HTR-8/SVneo (cell line): Measurements from ENCODE around the gene LRRC32.

ENCODE experiments used
- DNase-seq: peaks from one replicate; pipeline ENCODE4 v3.0.0; 2011; ENCODE audit warnings: low spot score, mixed read lengths; ENCODE audit not compliant: insufficient read length
- FAIRE-seq: peaks from 2 replicates; lab custom pipeline; 2011; peaks lifted over from hg19 to GRCh38; lab: Jason Lieb, UNC

LRRC32 gene

DNA sequence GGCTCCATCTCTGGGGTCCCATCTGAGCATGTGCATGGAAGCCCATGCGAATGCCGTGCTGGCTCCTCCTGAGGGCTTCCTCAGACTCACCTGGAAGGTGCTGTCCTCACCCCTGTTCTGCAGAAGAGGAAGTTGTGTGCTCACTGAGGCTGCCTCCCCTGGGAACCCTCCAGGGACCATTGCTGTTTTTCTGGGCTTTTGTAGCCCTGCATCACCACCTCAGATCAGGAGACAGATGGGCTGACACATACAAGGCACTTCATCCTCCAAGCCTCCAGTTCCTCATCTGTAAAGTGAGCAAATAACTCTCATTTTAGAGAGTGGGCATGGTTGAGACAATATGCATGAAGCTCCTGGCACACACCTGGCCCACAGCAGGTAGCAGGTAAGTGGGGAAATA lies 12.1 kb upstream of the LRRC32 start:
- no peak for DNase-seq
- FAIRE-seq, result no peak

DNA sequence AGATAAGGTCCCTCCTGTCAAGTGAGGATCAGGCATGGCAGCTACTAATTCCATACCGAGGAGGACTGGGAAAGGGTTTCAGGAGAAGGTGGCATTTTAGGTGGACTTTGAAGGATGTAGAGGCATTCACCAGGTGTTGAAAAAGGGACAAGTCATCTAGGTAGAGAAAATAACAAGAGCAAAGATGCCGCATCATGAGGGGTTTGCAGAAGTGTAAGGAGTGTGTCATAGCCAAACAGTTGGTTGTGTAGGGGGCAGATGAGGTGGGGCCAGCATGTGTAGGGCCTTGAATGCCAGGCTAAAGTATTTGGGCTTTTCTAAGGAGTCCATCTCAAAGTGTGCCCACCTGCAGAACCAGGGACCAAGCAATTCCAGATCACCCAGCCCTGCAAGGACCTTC lies 11.6 kb upstream of the LRRC32 start:
- no peak for FAIRE-seq
- no peak for DNase-seq

DNA sequence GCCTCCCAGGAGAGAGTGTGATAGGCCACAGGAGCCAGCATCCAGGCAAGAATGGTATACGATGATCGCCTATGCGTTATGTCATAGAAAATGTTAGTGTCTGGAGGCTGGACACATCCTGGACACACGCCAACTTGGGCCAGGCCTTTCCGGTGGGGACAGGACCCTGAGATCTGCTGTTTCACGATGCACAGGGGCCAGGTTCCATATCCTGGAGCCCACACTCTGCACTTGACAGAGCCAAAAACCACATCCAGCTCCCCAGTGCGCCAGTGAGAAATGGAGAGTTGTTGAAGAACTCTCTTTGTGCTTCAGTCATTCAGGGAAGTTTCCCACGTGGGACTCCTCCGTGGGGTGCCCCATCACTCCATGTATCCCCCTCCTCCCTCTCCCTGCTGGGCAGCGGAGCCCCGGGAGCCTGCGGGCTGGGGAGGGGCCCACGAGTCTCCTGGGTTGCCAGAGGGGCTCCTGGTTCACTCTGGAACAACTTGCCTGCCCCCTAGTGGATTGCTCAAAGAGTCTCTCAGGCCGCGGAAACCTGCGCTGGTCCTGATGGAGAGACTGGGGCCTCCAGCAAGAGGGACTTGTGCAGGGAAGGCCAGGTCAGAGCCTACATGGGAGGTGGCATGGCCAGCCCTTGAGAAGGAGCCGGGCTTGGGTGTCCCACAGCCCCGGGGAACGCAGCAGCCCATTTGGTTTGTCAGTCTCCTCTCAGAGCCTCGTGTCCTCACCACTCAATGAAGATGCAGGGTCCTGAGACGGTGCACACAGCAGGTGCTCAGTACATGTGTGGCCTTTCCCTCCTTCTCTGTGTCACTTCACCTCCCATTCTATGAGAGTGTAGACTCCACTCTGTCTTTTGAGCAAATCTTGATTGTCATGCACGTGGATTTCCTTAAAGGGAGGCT lies 10.2 kb upstream of the LRRC32 start:
- peak; percentile 90 for DNase-seq
- FAIRE-seq, result no peak

DNA sequence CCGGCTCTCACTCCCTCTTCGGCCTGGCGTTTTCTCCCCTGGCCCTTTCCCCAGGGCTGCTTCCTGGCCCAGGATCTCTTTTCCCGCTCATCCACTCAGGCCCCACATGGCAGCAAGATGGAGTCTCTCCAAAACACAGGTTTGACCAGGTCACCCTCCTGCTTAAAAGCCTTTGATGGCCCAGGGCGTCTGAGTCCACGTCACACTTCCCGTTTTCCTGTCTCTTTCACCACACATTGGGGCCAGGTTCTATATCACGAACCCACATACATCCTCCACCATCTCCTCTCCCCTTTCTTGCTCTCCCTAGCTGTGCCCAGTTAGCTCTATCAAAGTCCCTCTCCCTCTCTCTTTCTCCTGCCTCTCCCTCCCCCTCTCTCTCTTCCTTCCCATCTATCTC lies 7.8 kb upstream of the LRRC32 start:
- DNase-seq (no peak), FAIRE-seq (no peak)

DNA sequence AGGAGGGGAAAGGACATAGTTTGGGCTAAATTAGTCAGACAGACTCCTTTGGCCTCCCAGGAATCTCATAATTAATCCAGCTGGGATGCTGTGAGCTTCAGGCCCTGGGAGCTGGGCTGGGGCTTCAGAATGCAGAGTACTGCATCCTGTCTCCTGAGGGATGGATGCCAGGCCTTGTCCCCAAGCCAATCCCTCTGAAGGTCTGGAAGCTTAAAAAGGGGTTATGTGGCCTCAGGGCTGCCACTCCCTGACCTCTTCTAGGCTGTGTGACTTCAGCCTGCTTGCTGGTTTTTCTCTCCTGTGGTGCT lies 6.9 kb upstream of the LRRC32 start:
- DNase-seq (no peak), FAIRE-seq (no peak)

- DNase-seq, result no peak
- FAIRE-seq, result peak; percentile 85
Measured at GRCh38 chr11:76676636-76677457, 6.3 kb upstream of the LRRC32 start.

GRCh38 chr11:76674517-76675400 lies 4.2 kb upstream of the LRRC32 start:
- DNase-seq (no peak), FAIRE-seq (no peak)

DNA sequence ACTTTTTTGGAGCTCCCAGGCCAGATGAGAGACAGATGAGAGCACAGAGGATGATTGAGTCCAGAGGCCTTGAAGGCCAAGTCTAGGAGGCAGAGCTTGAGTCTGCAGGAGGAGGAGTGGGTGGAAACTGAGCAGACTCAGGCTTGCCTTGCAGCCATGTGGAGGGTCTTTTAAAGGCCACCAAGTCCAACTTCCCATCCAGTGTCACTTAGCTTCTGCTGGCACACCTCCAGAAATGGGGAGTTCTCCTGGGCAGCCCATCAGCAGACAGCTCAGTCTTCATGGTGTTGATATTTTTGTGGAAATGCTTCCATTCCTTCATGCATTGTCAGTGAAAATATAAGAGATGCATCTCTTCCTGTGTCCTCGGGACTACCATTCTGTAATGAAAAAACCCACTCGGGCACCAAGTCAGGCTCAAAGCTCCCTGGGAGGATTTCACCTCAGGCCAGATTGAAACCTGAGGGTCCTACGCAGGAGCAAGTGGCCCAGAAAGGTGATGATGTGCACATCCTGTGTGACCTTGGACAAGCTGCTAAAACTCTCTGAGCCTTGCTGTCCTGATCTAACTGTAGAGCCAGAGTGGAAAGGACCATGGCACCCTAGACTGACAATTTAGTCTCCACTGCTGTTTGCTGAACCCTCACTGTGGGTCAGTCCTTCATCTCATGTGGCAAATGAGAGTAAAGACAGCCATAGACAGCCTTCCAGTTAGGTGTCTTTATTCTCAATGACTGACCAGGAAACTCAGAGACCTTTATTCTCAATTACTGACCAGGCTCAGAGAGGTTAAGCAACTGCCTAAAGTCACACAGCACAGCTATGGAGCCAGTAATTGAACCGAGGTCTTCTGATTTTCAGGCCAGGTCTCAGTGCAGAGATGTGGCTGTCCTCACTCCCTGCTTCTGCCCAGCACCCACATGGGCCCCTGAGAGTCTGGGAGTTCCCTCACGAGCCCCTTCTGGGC lies 2.9 kb upstream of the LRRC32 start:
- DNase-seq (no peak), FAIRE-seq (no peak)

- DNase-seq (no peak), FAIRE-seq (no peak)
Measured at GRCh38 chr11:76672431-76673175, 2.1 kb upstream of the LRRC32 start.

DNA sequence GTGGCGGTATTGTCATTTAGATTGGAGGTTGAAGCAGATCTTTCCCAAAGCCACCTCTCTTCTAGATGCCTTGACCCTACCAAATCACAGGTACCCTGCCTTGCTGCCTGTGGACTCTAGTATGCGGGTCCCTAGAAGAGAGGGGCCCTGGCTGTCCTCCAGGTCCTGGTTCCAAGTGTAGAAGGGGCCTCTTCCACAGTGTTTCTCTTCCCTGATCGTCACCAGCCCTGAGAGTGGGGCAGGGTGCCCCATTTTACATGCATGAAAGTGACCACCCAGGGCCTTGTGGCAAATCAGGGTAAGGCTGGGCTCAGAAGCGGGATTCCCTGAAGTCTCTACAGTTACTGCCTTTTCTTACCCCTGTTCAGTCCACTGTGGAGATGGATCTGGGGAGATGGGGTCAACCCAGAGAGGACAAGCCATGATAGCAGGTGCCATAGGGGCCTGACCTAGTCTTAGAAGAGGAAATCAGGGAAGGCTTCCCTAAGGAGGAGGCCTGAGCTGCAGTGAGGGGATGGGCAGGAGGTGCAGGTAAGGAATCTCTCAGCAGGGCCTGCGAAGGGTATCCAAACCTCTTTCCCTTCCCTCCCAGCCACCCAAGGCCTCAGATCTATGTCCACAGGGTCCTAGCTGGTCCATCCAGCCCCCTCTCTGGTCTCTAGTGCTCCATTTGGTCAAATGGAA lies 1.2 kb upstream of the LRRC32 start:
- DNase-seq, result no peak
- no peak for FAIRE-seq

DNA sequence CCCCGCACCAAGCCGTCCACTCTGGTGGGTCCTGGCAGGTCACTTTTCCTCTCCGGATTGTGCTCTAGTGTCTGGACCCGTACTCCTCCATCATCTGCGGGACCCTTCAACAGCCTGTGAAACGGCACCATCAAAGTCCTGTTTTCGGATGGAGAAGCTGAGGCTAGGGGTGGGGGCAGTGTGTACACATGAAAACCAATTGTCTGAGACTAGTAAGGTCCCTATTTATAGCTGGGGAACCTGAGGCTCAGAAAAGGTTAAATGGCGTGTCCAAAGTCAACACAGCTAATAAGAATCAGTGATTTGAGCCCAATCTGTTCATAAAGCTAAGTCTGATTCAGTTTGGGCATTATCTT lies 668 bp upstream of the LRRC32 start:
- FAIRE-seq (no peak), DNase-seq (no peak)

DNA sequence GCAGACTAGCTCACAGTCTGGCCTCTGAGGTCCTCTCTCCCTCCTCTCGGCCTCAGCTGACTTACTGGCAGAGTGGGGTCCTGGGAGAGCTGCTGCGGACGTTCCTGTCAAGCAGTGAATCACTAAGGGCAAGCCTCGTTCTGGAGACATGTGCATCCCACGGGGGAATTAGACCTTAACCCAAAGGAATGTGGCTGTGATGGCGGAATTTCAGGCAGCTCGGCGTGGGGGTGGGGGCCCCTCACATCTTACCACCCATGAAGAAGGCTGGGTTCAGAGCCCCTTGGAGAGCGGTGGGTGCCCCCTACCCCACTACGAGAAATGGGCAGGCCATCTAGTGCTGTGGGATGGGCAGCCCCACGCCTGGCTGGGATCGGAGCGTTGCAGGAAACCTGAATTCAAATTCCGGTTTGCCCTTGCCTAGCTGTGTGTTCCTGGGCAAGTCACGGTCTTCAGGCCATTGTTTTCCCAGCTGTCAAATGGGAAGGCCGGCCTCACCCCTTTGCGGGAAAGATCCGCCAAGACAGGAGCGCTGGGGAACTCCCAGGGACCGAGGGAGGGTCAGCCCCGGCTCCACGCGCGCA lies 554 bp downstream of the LRRC32 start:
- DNase-seq (peak; percentile 67), FAIRE-seq (no peak)

DNA sequence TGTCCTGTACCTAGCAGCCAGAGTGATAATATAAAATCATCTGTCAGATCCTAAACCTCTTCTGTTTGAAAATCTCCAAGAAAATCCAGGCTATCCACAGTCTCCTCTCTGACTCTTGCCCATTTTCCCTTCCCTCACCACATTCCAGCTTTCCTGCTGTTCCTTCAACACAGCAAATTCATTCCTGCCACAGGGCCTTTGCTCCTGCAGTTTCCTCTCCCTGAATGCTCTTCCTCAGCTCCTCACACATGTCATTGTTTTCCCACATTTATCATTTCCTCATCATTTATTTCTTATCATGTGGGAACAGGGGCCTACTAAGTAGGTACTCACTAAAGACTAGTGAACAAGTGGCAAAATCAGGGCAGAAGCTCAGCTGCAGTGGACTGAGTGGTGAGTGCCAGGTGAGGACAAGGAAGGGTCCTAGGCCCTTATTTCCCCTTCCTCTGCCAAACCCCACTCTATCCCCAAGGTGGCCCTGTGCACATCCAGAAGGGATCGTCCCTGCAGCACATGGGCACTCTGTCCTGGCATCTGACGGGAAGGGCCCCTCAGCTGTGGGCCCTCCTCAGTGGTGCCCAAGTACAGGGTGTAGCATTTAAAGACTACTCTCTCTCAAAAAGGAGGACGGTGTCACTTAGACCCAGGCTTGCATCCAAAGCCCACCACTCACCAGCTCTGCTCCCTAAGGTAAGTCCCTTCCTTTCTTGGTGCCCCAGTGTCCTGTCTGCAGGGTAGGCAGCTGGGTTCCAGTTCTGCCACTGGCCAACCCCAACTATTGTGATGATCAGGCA lies 2.0 kb downstream of the LRRC32 start:
- no peak for FAIRE-seq

DNA sequence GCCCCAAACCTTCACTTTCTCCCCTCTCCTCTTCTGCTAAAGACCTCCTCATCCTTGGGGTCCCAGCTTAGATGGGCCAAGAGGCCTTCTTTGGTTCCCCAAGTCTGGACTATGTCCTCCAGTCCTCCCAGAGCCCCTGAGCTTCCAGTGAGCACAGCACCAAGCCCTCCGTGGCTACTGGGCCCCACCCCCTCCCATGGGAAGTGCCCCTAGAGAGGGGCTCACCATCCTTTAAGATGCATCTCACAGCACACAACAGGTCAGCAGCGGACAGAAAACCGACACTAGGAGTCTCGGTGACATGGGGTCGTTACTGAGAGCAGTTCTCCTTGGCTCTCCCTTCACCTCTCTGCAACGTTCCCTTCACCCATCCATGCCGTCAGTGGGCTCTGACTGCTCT lies 2.7 kb downstream of the LRRC32 start:
- DNase-seq (no peak), FAIRE-seq (no peak)

More for the DNA sequence above, 2.0 kb downstream of the LRRC32 start:
- DNase-seq, result no peak

GRCh38 chr11:76667271-76667818 lies 3.2 kb downstream of the LRRC32 start:
- no peak for DNase-seq
- FAIRE-seq, result no peak

DNA sequence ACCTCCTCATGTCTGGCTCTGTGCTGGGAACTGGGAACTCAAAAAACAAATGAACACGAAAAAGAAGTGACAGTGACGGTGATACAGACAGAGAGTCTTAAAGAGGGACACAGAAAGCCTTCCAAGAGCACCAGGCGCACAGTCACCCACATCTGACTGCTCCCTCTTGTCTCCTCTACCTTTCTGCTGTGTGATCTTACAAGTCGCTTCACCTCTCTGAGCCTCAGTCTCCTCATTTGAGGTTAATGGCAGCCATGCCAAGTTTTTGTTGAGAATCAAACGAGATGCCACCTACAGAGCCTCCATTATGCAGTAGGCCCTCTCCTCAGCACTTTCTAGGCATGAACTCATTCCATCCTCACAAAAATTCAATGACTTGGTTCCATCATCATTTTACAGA lies 3.7 kb downstream of the LRRC32 start:
- no peak for FAIRE-seq
- DNase-seq, result no peak

GRCh38 chr11:76666408-76666807 lies 4.1 kb downstream of the LRRC32 start:
- DNase-seq (no peak), FAIRE-seq (no peak)
